Retinal pigment epithelial cell (primary cell): ENCODE measurements around the gene SCRN3.
"Not testable (repeated sequence)": the region's sequence is repeated elsewhere in the genome, so short reads cannot be mapped to it uniquely, and the experiment has no call there.

ENCODE experiments used
- DNase-seq: peaks from one replicate; pipeline ENCODE4 v3.0.0-alpha.2; 2010; ENCODE audit warnings: low read depth
- H3K4me3 ChIP-seq: 2 replicates; pipeline ENCODE4 v1.5.1; 2011; ENCODE audit warnings: mild to moderate bottlenecking, low read length, control low read depth, moderate library complexity
- CTCF ChIP-seq: conservative IDR thresholded peaks from 2 replicates; pipeline ENCODE4 v1.5.1; 2011; ENCODE audit warnings: low read depth, low read length, control low read depth, inconsistent platforms

SCRN3 gene

GRCh38 chr2:174364628-174365027 lies 30.9 kb upstream of the SCRN3 start:
- no peak overlapping the region for H3K4me3 ChIP-seq
- TF ChIP-seq CTCF = no peak
- DNase-seq = no peak

- TF ChIP-seq CTCF = no peak
- no peak for DNase-seq
- no peak overlapping the region for H3K4me3 ChIP-seq
Measured at GRCh38 chr2:174365571-174365970, 30.0 kb upstream of the SCRN3 start.

GRCh38 chr2:174368691-174369090 lies 26.8 kb upstream of the SCRN3 start:
- no peak for DNase-seq
- no peak overlapping the region for H3K4me3 ChIP-seq
- no peak for TF ChIP-seq CTCF

GRCh38 chr2:174376967-174377366 lies 18.6 kb upstream of the SCRN3 start:
- no peak for DNase-seq
- H3K4me3 ChIP-seq = no peak overlapping the region
- no peak for TF ChIP-seq CTCF

- H3K4me3 ChIP-seq = no peak overlapping the region
- no peak for TF ChIP-seq CTCF
- DNase-seq = no peak
Measured at GRCh38 chr2:174383796-174384195, 11.7 kb upstream of the SCRN3 start.

- DNase-seq = no peak
- H3K4me3 ChIP-seq = no peak overlapping the region
- no peak for TF ChIP-seq CTCF
Measured at GRCh38 chr2:174385201-174385600, 10.3 kb upstream of the SCRN3 start.

- DNase-seq, H3K4me3 ChIP-seq: not testable (repeated sequence)
Measured at GRCh38 chr2:174388706-174389105, 6.8 kb upstream of the SCRN3 start.

GRCh38 chr2:174389542-174389941 lies 6.0 kb upstream of the SCRN3 start:
- DNase-seq = no peak
- no peak for TF ChIP-seq CTCF
- H3K4me3 ChIP-seq = no peak overlapping the region

- H3K4me3 ChIP-seq, DNase-seq: not testable (repeated sequence)
Measured at GRCh38 chr2:174390303-174390702, 5.2 kb upstream of the SCRN3 start.
